Fibroblast of lung (primary cell): Measurements from ENCODE around the gene DCLRE1B.

Experiments used
- CTCF ChIP-seq, 2 donors: IDR thresholded peaks in 1 of 2; conservative IDR thresholded peaks in 1 of 2; 1 replicate in 1 of 2; 2 replicates in 1 of 2; pipeline ENCODE4 v1.5.1; 2011 to 2012; ENCODE audit warnings: low read length in 2 of 2, control low read depth in 1 of 2, inconsistent platforms in 1 of 2, low read depth in 1 of 2, mild to moderate bottlenecking in 1 of 2
- EZH2 ChIP-seq: IDR thresholded peaks from 2 replicates; pipeline ENCODE4 v1.5.1; 2012; ENCODE audit warnings: low read length, control low read depth, mild to moderate bottlenecking; ENCODE audit errors: missing control alignments

- TF ChIP-seq EZH2 (no peak), CTCF (conservative IDR thresholded peaks at IDR 0.05 in 1 of 2, IDR thresholded peaks at IDR 0.05 in 1 of 2; ENCODE audit: low read depth in 1 of 2, low read length in 2 of 2) (no peak)
These were observed 46.6 kb downstream of the DCLRE1B start for GRCh38 chr1:113951719-113952118.
